HS-27A (cell line): Measurements from ENCODE around the gene HM13.
"Not testable (repeated sequence)": the region's sequence is repeated elsewhere in the genome, so short reads cannot be mapped to it uniquely, and the experiment has no call there.

ENCODE experiments used
- DNase-seq: peaks from one replicate; pipeline ENCODE4 v3.0.0-alpha.2; 2012; ENCODE audit warnings: low read depth, missing footprints

Gene HM13

DNA sequence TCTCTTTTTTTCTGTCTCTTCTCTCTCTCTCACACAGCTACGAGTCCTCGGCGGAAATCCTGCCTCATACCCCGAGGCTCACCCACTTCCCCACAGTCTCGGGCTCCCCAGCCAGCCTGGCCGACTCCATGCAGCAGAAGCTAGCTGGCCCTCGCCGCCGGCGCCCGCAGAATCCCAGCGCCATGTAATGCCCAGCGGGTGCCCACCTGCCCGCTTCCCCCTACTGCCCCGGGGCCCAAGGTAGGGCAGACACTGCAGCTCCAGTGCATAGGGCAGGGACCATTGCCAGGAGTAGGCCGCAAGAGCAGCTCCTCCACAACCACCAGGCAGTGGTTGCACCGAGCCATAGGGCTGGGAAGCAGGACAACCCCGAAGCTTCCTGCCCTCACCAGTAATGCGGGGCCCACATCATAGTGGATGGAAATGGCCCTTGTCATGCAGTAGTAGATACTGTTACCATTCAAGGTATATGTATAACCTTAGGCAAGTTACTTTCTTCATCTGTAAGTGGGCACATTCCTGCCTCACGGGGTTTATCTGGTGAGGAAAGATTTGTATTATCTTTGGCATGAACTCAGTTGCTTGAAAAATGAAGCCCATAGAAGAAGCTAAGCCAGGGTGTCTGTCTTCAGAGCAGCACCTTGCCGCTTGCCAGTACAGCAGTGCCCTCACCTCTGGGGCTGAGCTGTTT is 53.9 kb downstream of the HM13 start:
- no peak for DNase-seq

- DNase-seq = no peak
Measured at GRCh38 chr20:31568773-31569162, 54.5 kb downstream of the HM13 start.

GRCh38 chr20:31569163-31570020 is 55.1 kb downstream of the HM13 start:
- no peak for DNase-seq

DNA sequence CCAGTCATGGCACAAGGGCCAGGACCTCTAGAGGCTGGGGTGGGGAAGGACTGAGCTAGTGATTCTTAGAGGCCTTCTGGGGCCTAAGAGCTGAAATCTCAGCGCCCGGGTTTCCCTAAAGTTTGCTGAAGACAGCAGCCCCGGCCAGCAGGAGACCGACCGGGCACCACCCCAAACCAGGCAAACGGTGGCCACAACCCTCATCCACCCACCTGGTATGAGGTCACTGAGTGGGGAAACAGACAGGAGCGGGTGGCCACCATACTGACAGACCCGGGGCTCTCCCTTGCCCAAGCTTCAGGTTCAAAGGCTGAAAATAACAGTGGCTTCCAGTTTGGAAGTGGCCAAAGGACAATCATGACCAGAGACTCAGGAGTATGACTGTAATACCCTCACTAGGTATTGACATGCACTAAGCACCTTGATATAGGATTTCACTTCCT is 55.8 kb downstream of the HM13 start:
- DNase-seq = no peak

- DNase-seq = no peak
Measured at GRCh38 chr20:31570735-31571617, 56.7 kb downstream of the HM13 start.

GRCh38 chr20:31572042-31572700 is 57.9 kb downstream of the HM13 start:
- DNase-seq = no peak

GRCh38 chr20:31572701-31573554 is 58.7 kb downstream of the HM13 start:
- DNase-seq = peak; percentile 98

- DNase-seq = peak; percentile 14
Measured at GRCh38 chr20:31573555-31574321, 59.5 kb downstream of the HM13 start.

- not testable (repeated sequence) for DNase-seq
Measured at GRCh38 chr20:31574986-31575385, 60.7 kb downstream of the HM13 start.

DNA sequence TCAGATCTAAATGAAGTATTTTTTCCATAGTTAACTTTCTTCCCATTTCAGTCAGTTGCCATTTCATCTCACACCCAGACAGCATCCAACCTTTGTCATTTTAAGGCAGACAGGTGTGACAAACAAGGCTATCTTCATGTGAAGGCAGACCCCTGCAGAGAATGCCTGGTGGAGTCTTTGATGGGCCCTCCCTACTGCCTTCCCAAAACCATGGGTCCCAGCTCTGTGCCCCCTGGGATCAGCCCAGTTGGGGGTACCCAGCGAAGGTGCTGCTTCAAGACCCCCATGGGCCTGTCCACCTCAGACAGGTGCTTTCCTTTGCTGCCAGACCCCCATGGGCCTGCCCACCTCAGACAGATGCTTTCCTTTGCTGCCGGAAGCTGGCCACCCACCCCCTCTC is 62.5 kb downstream of the HM13 start:
- DNase-seq = no peak

- no peak for DNase-seq
Measured at GRCh38 chr20:31577194-31577593, 63.0 kb downstream of the HM13 start.

- no peak for DNase-seq
Measured at GRCh38 chr20:31578448-31579138, 64.4 kb downstream of the HM13 start.

- no peak for DNase-seq
Measured at GRCh38 chr20:31579245-31579644, 65.0 kb downstream of the HM13 start.

GRCh38 chr20:31579941-31580651 is 65.9 kb downstream of the HM13 start:
- not testable (repeated sequence) for DNase-seq

DNA sequence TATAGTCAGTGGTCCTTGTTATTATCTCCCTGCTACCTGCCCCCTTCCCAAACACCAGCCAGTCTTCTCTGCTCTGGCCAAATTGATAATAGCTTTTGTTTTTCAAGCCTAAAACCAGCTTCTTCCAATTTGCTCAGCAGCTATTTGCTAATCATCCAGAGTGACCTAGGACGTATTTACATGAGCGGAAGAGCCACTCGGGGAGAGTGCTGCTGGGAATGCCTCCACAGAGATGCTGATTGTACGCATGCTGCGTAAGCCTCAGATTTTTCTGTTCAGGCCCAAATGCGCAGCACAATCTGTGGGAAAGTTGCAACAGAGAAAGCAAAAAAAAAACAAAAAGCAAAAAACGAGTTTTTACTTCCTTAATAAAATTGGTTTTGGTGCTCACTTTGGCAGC is 66.5 kb downstream of the HM13 start:
- no peak for DNase-seq

GRCh38 chr20:31581391-31581790 is 67.1 kb downstream of the HM13 start:
- DNase-seq = no peak

DNA sequence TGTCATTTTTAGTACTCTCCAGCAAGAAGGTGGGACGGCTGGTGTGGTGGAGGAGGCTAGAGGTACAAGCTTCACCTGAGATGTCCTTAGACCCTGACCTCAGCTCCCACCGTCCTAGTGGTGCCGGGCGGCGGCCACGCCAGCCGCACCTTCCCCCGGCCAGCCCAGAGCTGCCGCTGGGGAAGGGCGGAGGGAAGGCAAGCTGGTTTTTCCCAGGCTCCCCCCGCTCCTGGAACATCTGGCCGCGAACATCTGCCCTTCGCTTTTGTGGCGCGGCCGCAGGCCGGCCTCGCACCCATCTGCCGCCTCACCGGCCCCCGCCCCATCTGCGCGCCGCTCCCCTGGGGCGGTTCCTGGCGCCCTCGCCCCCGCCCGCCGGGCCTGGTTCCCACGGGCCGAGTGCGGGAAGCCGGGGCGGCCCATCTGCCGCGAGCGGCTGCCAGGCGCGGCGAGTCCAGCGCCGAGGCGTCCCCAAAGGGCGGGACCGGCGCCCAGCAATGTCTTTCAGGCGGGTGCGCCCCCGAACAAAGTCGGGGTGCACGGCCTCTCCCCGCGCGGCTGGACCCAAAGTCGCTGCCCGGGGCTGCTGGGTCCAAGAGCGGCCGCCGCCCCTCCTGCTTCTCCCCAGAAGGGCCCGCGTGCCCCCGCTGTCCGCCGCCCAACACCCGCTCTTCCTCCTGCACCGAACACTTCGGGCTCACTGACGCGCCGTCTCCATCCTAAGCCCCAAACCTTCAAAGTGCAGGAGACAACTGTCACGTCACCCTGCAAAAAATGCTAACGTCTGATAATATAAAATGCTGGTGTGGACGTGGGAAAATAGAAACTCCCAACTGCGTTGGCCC is 73.5 kb downstream of the HM13 start:
- no peak for DNase-seq

- no peak for DNase-seq
Measured at GRCh38 chr20:31590717-31591225, 76.5 kb downstream of the HM13 start.
